ENCODE data around the gene DCX.

GRCh38 chrX:111394569-111394968, 17.4 kb downstream of the DCX start:
- no peak for TF ChIP-seq CTCF (IDR thresholded peaks at IDR 0.05)
- TF ChIP-seq EZH2 (IDR thresholded peaks at IDR 0.05; ENCODE audit: borderline replicate concordance, insufficient read depth, low read depth, low read length, poor library complexity, severe bottlenecking), result no peak

All from B cell (primary cell).